Measurements from ENCODE around the gene UBE4B. TPM values are rescaled to one million over a fixed set of nuclear protein-coding genes. Genes with fewer than 3 reads are reported as not detected.
A peak's percentile ranks its signal among the peaks of the same experiment; 100 is the strongest.

Gene UBE4B
- total RNA-seq, 2 donors from 2014 or later = 62.7 to 73.3 TPM

DNA sequence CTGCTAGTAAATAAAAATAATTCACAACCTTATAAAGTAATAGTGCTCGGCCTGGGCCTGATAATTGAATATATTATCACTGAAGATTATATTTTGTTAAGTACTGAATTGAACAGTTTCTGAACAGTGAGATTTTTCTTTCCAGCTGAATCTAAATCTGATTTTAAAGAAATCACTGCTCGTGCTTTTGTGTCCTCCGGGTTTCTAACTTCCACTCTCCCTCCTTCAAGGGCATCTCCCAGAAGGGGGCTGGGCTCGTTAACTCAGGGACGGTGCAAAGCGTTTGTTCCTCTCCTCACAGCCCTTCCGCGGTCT is 176.8 kb downstream of the UBE4B start:
- Histone ChIP-seq H3K27ac (ENCODE audit: low read depth, low read length) (peak overlapping the region; percentile 100), H3K9me3 (ENCODE audit: control insufficient read depth, low read length) (no peaks in the 10 kb centered on the region), H3K36me3 (ENCODE audit: control insufficient read depth, insufficient read depth, low read length) (no peaks in the 10 kb centered on the region), H3K27me3 (ENCODE audit: control insufficient read depth, insufficient read depth, low read length, poor library complexity, severe bottlenecking) (no peaks in the 10 kb centered on the region), H3K4me3 (ENCODE audit: low read length) (peak overlapping the region; percentile 90), H3K9ac (ENCODE audit: extremely low read depth, low read length, poor library complexity, severe bottlenecking) (peak overlapping the region; percentile 88), H3K4me1 (ENCODE audit: control insufficient read depth, insufficient read depth, low read length) (peaks cover 5% of the 10 kb centered on the region)
- no peaks in the 10 kb centered on the region for H3K9me3 Mint-ChIP-seq
- H3K4me1 Mint-ChIP-seq = peaks cover 21% of the 10 kb centered on the region
- DNase-seq = no peak
- H3K36me3 Mint-ChIP-seq (ENCODE audit: low read depth) = no peaks in the 10 kb centered on the region
- TF ChIP-seq CTCF (conservative IDR thresholded peaks at IDR 0.05) = no peak
- peak overlapping the region; percentile 97 for H3K4me3 Mint-ChIP-seq
- H3K27ac Mint-ChIP-seq = peak overlapping the region; percentile 91
- 0 to 5% methylated on average over 2 to 7 of the region's 8 CpGs for WGBS, 2 experiments (ENCODE audit: insufficient coverage in 1 of 2, insufficient read length in 1 of 2)
- peaks cover 5% of the 10 kb centered on the region for H3K27me3 Mint-ChIP-seq (ENCODE audit: insufficient read depth)

DNA sequence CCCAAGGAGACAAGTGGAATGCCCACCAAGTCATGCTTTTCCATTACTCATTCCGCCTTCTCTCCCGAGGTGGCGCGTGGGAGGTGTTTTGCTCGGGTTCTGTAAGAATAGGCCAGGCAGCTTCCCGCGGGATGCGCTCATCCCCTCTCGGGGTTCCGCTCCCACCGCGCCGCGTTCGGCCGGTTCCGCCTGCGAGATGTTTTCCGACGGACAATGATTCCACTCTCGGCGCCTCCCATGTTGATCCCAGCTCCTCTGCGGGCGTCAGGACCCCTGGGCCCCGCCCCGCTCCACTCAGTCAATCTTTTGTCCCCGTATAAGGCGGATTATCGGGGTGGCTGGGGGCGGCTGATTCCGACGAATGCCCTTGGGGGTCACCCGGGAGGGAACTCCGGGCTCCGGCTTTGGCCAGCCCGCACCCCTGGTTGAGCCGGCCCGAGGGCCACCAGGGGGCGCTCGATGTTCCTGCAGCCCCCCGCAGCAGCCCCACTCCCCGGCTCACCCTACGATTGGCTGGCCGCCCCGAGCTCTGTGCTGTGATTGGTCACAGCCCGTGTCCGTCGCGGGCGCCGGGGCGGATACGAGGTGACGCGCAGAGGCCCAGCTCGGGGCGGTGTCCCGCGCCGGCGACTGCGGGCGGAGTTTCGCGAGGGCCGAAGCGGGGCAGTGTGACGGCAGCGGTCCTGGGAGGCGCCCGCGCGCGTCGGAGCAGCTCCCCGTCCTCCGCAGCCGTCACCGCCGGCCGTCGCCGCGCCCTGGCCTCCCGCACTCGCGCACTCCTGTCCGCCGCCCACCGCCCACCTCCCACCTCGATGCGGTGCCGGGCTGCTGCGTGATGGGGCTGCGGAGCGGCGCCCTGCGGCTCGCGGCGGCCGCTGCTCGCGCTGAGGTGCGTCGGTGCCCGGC is 177.4 kb downstream of the UBE4B start, which contains the start of gene KIF1B:
TSS of gene KIF1B (plus strand) at position 666 of the 906 bp plus-strand sequence. CDS start 21,759 bp downstream, outside the sequence.
- WGBS, 2 experiments (ENCODE audit: insufficient coverage in 1 of 2, insufficient read length in 1 of 2) = 0% methylated on average over 50 to 107 of the region's 107 CpGs
- H3K27me3 ChIP-seq (ENCODE audit: control insufficient read depth, insufficient read depth, low read length, poor library complexity, severe bottlenecking) = no peaks in the 10 kb centered on the region
- peak within 1 kb of the TSS; percentile 97 for H3K27ac Mint-ChIP-seq
- H3K9me3 Mint-ChIP-seq = no peaks in the 10 kb centered on the region
- no peaks in the 10 kb centered on the region for H3K36me3 ChIP-seq (ENCODE audit: control insufficient read depth, insufficient read depth, low read length)
- H3K9me3 ChIP-seq (ENCODE audit: control insufficient read depth, low read length) = no peaks in the 10 kb centered on the region
- peak; percentile 100 for TF ChIP-seq CTCF (conservative IDR thresholded peaks at IDR 0.05)
- peaks cover 5% of the 10 kb centered on the region for H3K4me1 ChIP-seq (ENCODE audit: control insufficient read depth, insufficient read depth, low read length)
- H3K4me3 ChIP-seq (ENCODE audit: low read length) = peak within 1 kb of the TSS; percentile 96
- peak within 1 kb of the TSS; percentile 97 for H3K4me3 Mint-ChIP-seq
- H3K27me3 Mint-ChIP-seq (ENCODE audit: insufficient read depth) = peaks cover 5% of the 10 kb centered on the region
- peak; percentile 99 for DNase-seq
- H3K27ac ChIP-seq (ENCODE audit: low read depth, low read length) = peak within 1 kb of the TSS; percentile 100
- H3K9ac ChIP-seq (ENCODE audit: extremely low read depth, low read length, poor library complexity, severe bottlenecking) = peak within 1 kb of the TSS; percentile 88
- peaks cover 21% of the 10 kb centered on the region for H3K4me1 Mint-ChIP-seq
- H3K36me3 Mint-ChIP-seq (ENCODE audit: low read depth) = no peaks in the 10 kb centered on the region

DNA sequence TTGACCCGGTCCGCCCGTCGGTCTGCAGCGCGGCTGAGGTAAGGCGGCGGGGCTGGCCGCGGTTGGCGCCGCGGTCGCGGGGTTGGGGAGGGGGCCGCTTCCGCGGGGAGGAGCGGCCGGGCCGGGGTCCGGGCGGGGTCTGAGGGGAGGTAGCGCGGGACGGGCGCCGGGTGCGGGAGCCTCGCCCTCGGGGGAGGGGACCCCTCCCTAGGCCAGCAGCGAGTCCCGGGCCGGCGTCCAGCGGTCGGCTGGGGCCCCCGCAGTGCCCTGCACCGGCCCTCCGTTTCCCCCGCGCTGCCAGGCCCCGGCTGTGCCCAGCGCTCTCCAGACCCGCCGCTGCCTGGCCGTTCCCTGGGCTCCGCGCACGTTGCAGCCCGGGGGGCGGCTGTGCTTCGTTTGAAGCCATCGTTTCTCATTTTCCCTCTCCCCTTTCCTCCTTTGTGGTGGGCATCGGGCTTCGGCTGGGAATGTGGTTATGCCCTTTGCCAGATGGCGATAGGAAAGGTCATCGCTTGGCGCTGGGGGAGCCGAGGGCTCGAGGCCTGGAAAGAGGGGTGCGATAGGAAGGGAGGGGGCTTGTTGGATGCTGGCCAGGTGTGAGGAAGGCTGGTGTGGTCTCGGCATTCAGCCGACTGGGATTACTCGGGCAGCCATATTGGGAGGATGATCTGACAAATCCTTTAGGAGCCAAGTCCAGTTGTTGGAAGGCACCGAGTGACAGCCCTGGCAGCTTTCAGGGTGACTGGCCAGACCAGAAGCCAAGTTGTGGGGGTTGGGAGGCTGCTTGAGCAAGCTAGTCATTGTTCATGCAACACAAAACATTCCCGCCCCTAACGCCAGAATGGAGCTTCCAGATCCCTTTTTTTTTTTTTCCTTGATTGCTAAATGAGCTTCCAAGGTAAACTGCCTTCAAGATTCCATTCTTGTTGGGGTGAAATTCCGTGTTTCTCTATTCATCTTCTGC is 178.4 kb downstream of the UBE4B start:
- Mint-ChIP-seq H3K9me3 (no peaks in the 10 kb centered on the region), H3K27me3 (ENCODE audit: insufficient read depth) (peaks cover 5% of the 10 kb centered on the region), H3K4me3 (peak overlapping the region; percentile 97), H3K27ac (peak overlapping the region; percentile 97), H3K36me3 (ENCODE audit: low read depth) (no peaks in the 10 kb centered on the region), H3K4me1 (peaks cover 21% of the 10 kb centered on the region)
- no peak for TF ChIP-seq CTCF (conservative IDR thresholded peaks at IDR 0.05)
- Histone ChIP-seq H3K27me3 (ENCODE audit: control insufficient read depth, insufficient read depth, low read length, poor library complexity, severe bottlenecking) (no peaks in the 10 kb centered on the region), H3K36me3 (ENCODE audit: control insufficient read depth, insufficient read depth, low read length) (no peaks in the 10 kb centered on the region), H3K9me3 (ENCODE audit: control insufficient read depth, low read length) (no peaks in the 10 kb centered on the region), H3K4me1 (ENCODE audit: control insufficient read depth, insufficient read depth, low read length) (peaks cover 5% of the 10 kb centered on the region), H3K27ac (ENCODE audit: low read depth, low read length) (peak overlapping the region; percentile 100), H3K9ac (ENCODE audit: extremely low read depth, low read length, poor library complexity, severe bottlenecking) (peak overlapping the region; percentile 88), H3K4me3 (ENCODE audit: low read length) (peak overlapping the region; percentile 96)
- 0 to 1% methylated on average over 16 to 69 of the region's 69 CpGs for WGBS, 2 experiments (ENCODE audit: insufficient coverage in 1 of 2, insufficient read length in 1 of 2)
- DNase-seq = peak; percentile 85
